NCI-H2029 (cell line): Measurements from ENCODE around the gene STAG2.
"Not testable (repeated sequence)": the region's sequence is repeated elsewhere in the genome, so short reads cannot be mapped to it uniquely, and the experiment has no call there.

Experiments
- DNase-seq: peaks from one replicate; lab custom pipeline; 2025; lab: John Stamatoyannopoulos, UW

The STAG2 gene

DNA sequence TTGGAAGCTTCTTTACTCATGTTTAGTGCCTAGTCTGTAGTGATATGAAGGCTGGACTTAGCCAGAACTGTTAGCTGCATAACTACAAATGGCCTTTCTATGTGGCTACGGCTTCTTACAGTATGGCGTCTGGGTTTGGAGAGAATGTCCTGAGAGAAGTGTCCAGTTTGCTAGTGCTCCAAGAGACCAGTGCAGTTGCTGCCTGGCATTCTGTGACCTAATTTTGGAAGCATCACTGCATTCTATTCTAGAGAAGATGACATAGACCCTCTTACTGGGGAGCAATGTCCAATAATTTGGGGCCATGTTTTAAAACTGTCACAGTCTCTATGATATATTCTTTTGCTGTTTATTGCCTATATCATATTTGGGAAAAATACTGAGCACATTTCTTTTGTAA is 74.2 kb downstream of the STAG2 start:
- no peak for DNase-seq

DNA sequence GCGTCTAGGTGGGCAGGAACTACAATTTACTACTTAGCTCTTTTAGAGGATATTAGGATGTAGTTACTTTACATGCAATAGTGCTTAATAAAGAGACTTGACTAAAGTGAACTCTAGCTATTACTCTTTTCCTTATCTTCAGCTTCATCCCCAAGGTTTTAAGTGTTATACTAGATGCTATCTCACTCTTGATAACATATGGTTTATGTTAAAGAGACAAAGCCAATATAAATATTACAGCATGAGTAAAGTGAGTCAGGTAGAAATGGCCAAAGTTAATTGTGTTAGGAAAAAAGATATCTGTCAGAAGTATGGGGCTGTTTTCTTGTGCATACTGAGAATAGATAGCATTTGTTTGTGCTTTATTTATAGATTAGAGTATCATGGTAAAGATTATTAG is 80.5 kb downstream of the STAG2 start:
- DNase-seq, result no peak

DNA sequence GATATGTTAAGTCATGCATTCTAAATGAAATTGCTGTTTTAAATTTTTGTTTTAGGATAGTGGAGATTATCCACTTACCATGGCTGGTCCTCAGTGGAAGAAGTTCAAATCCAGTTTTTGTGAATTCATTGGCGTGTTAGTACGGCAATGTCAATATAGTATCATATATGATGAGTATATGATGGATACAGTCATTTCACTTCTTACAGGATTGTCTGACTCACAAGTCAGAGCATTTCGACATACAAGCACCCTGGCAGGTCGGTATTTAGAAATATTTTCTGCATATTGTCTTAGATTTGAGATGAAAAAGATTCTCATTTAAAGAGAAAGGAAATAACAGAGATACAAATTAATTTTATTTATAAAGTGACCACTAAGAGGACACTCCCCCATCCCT is 83.6 kb downstream of the STAG2 start:
- DNase-seq, result no peak

DNA sequence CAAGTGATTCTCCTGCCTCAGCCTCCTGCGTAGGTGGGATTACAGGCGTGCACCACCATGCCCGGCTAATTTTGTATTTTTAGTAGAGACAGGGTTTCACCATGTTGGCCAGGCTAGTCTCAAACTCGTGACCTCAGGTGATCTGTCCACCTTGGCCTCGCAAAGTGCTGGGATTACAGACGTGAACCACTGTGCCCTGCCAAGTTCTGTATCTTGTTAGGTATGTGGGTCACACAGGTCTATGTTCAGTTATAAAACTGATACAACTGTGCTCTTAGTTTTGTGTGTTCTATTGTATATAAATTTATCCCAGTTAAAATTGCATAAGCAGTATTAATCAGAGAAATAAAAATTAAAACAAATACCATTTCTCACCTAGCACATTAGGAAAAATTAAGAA is 122.9 kb downstream of the STAG2 start:
- DNase-seq, result not testable (repeated sequence)

DNA sequence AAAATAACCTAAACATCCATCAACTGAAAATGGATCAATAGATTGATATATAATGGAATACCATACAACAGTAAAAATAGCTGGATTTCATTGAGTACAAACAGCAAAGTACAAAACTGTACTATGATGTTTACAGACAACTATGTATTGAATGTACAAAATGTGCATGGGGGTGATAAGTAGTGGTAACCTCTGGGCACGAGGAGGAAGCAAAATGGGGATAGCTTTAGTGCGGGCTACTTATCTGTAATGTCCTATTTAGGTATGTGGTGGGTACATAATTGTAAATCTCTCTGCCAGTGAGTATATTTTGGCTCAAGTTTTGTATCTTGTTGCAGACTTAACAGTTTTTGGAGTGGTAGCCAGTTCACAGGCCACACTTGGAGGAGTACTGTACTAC is 123.6 kb downstream of the STAG2 start:
- DNase-seq, result no peak

DNA sequence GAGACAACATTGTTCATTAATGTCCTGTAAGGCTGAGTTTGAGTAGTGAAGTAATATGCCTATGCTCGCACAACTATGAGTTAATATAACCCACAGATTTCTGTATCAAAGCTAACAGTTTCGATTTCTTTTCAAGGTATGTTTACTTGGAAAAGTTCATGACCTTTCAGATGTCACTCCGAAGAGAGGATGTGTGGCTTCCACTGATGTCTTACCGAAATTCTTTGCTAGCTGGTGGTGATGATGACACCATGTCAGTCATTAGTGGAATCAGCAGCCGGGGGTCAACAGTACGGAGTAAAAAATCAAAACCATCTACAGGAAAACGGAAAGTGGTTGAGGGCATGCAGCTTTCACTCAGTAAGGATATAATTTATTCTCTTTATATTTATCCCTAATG is 124.9 kb downstream of the STAG2 start:
- DNase-seq, result no peak

DNA sequence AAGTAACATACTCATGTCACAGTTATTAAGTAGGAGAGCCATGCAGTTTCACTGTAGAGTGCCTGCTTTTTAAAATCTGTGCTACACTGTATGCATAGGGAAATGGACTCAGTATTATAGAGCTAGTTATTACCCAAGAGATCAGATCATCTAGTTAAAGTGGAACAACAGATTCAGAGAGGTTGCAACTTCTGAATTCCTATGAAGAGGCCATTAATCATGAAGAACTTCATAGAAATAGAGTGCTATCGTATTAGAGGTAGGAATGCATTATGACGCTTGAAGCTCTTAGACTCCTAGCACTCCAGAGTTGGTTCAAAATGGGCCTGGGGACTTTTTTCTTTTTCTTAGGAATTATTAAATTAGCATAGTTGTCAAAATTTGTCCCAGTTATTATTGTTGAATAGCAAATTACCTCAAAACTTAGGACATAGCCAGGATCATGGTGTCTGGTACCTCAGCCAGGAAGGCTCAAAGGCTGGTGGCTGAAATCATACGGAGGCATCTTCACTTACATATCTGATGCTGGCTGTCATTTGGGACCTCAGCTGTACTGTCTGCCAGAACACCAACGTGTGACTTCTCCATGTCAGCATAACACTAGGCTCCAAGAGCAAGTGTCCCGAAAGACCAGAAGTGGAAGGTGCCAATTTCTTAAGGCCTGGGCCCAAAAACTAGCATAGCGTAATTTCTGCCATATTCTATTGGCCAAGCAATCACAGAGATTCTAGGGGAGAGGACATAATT is 125.7 kb downstream of the STAG2 start:
- no peak for DNase-seq

DNA sequence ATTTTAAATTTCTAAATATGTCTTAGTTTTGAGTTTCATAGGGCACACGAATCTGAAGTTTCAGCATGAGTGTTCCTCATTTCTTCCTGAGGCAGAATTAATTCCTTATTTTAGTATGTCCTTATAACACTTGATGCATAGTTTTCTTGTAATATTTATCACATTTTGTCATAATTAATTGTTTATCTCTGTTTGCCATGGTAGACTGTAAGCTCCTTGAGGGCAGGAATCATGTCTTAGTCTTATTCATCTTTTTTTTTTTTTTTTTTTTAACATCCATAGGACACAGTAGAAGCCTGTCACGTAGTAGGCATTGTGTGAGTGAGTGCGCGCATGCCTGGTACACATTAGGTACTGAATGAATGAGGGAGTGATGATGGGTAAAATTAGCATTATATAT is 131.7 kb downstream of the STAG2 start:
- no peak for DNase-seq

DNA sequence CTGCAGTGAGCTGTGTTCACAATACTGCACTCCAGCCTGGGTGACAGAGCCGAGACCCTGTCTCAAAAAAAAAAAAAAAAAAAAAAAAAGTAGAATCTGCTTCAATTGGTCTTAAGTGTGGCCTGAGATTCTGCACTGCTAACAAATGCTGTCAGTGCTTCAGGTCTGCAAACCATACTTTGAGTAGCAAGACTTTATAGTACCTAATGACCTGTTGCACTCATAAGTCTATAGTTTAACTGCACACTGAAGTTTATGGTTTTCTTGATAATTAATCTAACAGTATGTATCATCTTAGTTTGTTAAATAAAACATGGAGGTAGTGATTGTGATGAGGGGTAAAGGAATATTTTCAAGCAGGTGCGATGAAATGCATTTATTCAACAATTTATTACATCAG is 135.6 kb downstream of the STAG2 start:
- DNase-seq, result no peak

DNA sequence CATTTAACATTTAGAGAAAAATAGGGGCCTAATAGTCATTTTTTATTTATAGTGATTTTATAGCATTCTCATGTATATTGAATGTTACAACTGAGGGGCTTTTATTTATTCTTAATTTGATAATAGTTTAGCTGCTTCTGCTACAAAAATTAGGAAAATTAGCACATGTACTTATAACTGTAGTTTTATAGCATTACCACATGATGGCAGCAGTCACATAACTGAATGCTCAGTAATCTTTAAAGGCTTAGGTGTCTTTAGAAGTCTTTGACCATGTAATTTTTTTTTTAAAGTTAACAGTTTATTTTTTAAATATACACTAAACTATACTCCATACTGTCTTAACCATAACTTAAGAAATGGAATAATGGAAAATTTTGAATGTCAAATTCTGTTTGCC is 136.6 kb downstream of the STAG2 start:
- DNase-seq, result peak; percentile 6

DNA sequence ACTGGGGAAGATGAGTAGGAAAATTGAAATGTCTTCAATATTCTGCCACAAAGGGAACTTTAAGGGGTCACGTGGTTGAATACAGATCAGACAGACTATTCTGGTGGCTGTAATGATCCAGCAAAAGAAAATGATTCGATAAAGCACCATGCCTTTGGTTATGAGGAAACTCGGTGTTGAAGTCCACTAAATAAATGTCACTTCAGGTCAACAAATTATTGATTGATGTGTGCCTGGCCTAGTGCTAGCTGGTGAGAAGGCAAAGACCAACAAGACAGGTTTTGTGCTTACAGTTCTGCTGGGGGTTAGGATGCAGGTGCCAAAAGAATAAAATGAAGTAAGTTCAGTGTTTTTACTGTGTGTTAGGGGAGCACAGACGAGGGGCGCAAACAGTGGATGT is 142.5 kb downstream of the STAG2 start:
- DNase-seq, result no peak

DNA sequence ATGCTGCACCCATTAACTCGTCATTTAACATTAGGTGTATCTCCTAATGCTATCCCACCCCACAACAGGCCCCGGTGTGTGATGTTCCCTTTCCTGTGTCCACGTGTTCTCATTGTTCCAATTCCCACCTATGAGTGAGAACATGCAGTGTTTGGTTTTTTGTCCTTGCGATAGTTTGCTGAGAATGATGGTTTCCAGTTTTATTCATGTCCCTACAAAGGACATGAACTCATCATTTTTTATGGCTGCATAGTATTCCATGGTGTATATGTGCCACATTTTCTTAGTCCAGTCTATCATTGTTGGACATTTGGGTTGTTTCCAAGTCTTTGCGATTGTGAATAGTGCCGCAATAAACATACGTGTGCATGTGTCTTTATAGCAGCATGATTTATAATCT is 143.0 kb downstream of the STAG2 start:
- DNase-seq, result not testable (repeated sequence)

DNA sequence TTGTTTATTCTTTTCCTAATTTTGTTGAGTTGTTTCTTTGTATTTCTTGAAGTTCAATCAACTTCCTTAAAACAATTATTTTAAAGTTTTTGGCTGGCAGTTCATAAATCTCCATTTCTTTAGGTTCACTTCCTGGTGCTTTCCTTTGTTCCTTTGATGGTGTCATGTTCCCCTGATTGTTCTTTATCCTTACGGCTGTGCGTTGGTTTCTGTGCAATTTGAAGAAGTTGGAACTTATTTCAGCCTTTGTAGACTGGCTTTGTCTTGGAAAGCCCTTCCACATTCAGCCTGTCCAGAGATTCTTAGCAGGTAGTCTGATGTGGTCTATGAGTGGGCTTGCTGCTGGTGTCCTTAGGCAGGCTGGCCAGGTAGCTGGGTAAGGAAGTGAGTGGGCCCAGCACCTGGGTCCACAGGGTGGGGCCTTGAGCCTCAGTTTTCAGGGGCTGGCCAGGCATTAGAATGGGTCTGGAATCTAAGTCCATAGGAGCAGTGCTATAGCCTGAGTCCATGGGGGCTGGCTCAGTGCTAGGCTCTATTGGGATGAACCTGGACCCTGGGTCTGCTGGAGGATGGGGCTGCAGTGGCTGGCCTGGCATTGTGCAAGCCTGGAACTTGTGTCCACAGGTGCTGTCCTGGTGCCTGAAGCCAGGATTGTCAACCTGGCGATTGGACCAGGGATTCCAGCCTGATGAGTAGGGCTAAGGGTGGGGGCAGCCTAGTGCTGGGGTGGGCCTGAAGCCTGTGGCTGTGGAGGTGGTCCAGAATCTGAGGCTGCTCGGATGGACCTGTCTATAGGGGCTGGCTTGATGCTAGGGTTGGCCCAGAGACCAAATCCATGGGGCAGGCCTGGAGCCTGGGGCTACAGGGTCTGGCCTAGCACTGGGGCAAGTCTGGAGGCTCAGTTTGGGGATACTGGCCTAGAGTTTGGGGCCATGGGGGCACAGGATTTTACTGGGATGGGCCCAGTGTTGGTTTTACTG is 152.4 kb downstream of the STAG2 start:
- no peak for DNase-seq

DNA sequence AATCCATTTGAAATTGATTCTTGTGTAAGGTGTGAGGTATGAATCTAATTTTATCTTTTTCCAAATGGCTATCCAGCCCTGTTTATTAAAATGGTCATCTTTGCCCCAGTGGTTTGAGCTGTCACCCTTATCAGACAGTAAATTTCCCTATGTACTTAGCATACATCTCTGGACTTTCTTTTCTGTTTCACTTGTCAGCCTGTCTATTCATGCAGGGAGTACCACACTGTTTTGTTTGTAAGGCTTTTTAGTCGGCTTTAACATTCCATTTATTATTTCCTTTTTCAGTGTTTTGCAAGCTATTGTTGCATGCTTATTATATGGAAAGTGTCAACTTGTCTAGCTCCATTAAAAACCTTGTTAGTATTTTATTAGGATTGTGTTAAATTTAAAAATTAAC is 155.8 kb downstream of the STAG2 start:
- no peak for DNase-seq

DNA sequence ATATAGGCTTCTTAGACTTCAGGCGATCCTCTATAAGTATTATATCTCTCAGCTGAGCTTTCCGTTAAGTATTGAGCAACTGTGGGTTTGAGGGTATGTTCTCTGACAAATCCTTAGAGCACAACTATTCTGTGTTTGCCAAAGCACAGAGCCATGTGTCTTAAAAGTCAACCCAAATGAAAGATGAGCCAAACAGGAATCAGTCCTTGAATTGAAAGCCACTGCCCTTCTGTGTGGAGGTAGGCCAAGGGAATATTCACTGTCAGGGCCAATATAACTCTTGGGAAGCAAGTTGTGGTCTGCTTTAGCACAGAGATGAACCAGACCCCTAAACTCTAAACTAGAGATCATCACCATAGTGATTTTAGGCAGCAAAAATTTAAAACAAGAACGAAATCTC is 164.0 kb downstream of the STAG2 start:
- DNase-seq, result no peak

DNA sequence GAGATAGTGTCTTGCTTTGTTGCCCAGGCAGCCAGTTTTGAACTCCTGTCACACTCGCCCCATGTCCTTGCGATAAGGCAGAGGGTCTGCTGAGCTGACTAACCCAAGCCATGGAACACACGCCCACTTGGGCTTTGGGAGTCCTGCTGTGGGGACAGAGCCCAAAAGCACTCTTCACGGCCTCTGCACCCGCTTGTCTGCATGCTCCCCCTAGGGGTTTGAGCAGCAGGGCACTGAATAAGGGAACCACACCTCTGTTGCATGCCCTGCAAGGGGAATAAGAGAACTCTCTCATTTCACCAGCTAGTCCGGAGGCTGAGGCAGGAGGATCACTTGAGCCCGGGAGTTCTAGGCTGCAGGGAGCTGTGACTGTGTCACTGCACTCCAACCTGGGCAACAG is 166.0 kb downstream of the STAG2 start:
- DNase-seq, result no peak

DNA sequence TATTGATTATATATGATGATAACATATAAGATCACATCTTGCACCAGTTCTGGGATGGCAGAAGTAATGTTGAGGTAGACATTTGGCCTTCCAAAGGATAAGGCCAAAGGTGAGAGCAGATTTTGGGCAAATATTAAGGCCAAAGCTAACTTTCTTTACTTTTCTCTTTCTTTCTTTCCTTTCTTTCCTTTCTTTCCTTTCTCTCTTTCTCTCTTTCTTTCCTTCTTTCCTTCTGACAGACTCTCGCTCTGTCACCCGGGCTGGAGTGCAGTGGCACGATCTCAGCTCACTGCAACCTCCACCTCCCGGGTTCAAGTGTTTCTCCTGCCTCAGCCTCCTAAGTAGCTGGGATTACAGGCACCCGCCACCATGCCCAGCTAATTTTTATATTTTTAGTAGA is 170.9 kb downstream of the STAG2 start:
- DNase-seq, result not testable (repeated sequence)

DNA sequence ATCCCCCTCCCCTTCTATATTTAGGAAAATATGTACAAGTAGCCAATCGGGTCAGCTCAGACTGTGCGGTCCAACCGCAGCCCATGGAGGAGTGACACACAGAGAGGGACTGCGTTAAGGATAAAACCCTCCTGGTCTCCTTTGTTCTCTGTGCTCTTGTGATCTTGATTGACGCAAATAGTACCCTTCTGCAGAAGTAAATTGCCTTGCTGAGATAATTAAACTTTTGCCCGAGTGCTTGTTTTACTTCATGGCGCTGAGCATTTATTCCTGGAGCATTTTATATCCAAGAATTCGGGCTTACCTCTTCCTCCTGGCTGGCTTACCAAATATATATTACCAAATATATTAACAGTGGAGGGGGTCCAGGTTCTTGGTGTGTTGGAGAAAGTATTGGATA is 184.2 kb downstream of the STAG2 start:
- no peak for DNase-seq

DNA sequence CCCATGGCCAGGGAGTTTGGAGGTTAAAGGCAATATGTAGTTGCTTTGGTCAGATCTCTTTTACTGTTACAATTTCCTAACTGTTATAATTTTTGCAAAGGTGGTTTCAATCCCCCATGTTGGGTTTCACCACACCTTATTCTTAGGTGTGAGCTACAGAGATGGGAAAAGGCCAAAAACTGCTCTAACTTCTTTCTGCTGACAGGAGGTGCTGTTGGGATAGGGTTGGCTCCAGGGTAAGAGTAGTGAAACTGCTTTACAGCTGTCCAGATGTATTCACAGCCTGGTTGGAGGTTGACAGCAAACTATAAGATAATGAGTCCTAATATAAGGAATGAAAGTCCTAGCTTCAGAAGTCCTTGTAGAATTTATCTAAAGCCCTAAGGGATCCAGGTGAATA is 189.7 kb downstream of the STAG2 start:
- DNase-seq, result no peak
